HEK293 (cell line): Measurements from ENCODE around the gene PRPF40B.

ENCODE experiments used
- CTCF ChIA-PET: fragments of 350-600 bp; formaldehyde crosslinking; extraction: SDS; loops from one replicate; lab custom pipeline; 2021; ENCODE audit warnings: antibody characterized with exemption; lab: Yijun Ruan, JAX
- POLR2A ChIA-PET: fragments of 300-600 bp; formaldehyde crosslinking; extraction: SDS; loops from one replicate; lab custom pipeline; 2020; ENCODE audit warnings: antibody characterized with exemption, inconsistent platforms; lab: Yijun Ruan, JAX
- H3K27ac ChIP-seq: fragments of 200-500 bp; sonication (Bioruptor generic); 2 replicates; pipeline ENCODE4 v1.5.1; 2014; ENCODE audit warnings: low read depth, low read length, control low read depth, inconsistent platforms; ENCODE audit errors: extremely low read depth
- H3K36me3 ChIP-seq, 2 experiments: fragments of 200-500 bp in 1 of 2; sonication (Bioruptor generic) in 1 of 2; 1 replicate in 1 of 2; 2 replicates in 1 of 2; pipeline ENCODE4 v1.5.1; 2014 to 2017; ENCODE audit warnings: inconsistent platforms in 2 of 2, low read length in 2 of 2; ENCODE audit not compliant: control insufficient read depth in 2 of 2, insufficient read depth in 1 of 2
- H3K4me1 ChIP-seq: fragments of 200-500 bp; sonication (Bioruptor generic); 2 replicates; pipeline ENCODE4 v1.5.1; 2014; ENCODE audit warnings: mild to moderate bottlenecking, low read length, inconsistent platforms; ENCODE audit not compliant: control insufficient read depth, insufficient read depth
- H3K4me3 ChIP-seq: 2 replicates; pipeline ENCODE4 v1.5.1; 2011; ENCODE audit warnings: low read depth, mild to moderate bottlenecking, control low read depth, low read length, moderate library complexity
- H3K9me3 ChIP-seq: fragments of 200-500 bp; sonication (Bioruptor generic); 2 replicates; pipeline ENCODE4 v1.5.1; 2014; ENCODE audit warnings: low read depth, low read length, inconsistent platforms; ENCODE audit not compliant: control insufficient read depth, insufficient read depth
- FEZF1 ChIP-seq: fragments of 450-650 bp; formaldehyde crosslinking; IDR thresholded peaks from 2 replicates; pipeline ENCODE4 v1.5.1; 2016; ENCODE audit warnings: missing biosample characterization, missing genetic modification characterization
- GLIS1 ChIP-seq: fragments of 450-650 bp; formaldehyde crosslinking; IDR thresholded peaks from 2 replicates; pipeline ENCODE4 v1.5.1; 2016; ENCODE audit warnings: missing biosample characterization, missing genetic modification characterization
- HIC1 ChIP-seq: fragments of 450-650 bp; formaldehyde crosslinking; IDR thresholded peaks from 2 replicates; pipeline ENCODE4 v1.5.1; 2016; ENCODE audit warnings: missing biosample characterization, missing genetic modification characterization
- KLF8 ChIP-seq: fragments of 450-650 bp; formaldehyde crosslinking; IDR thresholded peaks from 2 replicates; pipeline ENCODE4 v1.5.1; 2016; ENCODE audit warnings: missing biosample characterization, missing genetic modification characterization
- PRDM1 ChIP-seq: fragments of 450-650 bp; formaldehyde crosslinking; IDR thresholded peaks from 2 replicates; pipeline ENCODE4; 2016; ENCODE audit warnings: missing biosample characterization, missing genetic modification characterization
- RBAK ChIP-seq: fragments of 450-650 bp; formaldehyde crosslinking; IDR thresholded peaks from 2 replicates; pipeline ENCODE4 v1.5.1; 2016; ENCODE audit warnings: missing biosample characterization, missing genetic modification characterization
- SCRT1 ChIP-seq: fragments of 450-650 bp; formaldehyde crosslinking; IDR thresholded peaks from 2 replicates; pipeline ENCODE4 v1.5.1; 2016; ENCODE audit warnings: missing biosample characterization, missing genetic modification characterization, borderline replicate concordance
- SP7 ChIP-seq: fragments of 450-650 bp; formaldehyde crosslinking; IDR thresholded peaks from 2 replicates; pipeline ENCODE4 v1.5.1; 2016; ENCODE audit warnings: missing biosample characterization, missing genetic modification characterization
- TRIM28 ChIP-seq: IDR thresholded peaks from 2 replicates; pipeline ENCODE4 v1.6.1; 2011; ENCODE audit warnings: low read length, control low read depth, borderline replicate concordance
- WT1 ChIP-seq: fragments of 450-650 bp; formaldehyde crosslinking; IDR thresholded peaks from 2 replicates; pipeline ENCODE4 v1.5.1; 2016; ENCODE audit warnings: missing biosample characterization, missing genetic modification characterization
- YY2 ChIP-seq: fragments of 450-650 bp; formaldehyde crosslinking; IDR thresholded peaks from 2 replicates; pipeline ENCODE4 v1.5.1; 2016; ENCODE audit warnings: missing biosample characterization, missing genetic modification characterization
- ZNF292 ChIP-seq: fragments of 450-650 bp; formaldehyde crosslinking; IDR thresholded peaks from 2 replicates; pipeline ENCODE4 v1.5.1; 2016; ENCODE audit warnings: low read depth, missing biosample characterization, missing genetic modification characterization, borderline replicate concordance
- ZNF335 ChIP-seq: fragments of 450-650 bp; formaldehyde crosslinking; conservative IDR thresholded peaks from 2 replicates; pipeline ENCODE4 v1.5.1; 2016; ENCODE audit warnings: missing biosample characterization, missing genetic modification characterization
- ZNF391 ChIP-seq: fragments of 450-650 bp; formaldehyde crosslinking; IDR thresholded peaks from 2 replicates; pipeline ENCODE4 v1.5.1; 2016; ENCODE audit warnings: low read depth, missing biosample characterization, missing genetic modification characterization, borderline replicate concordance
- ZNF398 ChIP-seq: fragments of 450-650 bp; formaldehyde crosslinking; IDR thresholded peaks from 2 replicates; pipeline ENCODE4 v1.5.1; 2017; ENCODE audit warnings: missing biosample characterization, missing genetic modification characterization
- ZNF473 ChIP-seq: fragments of 450-650 bp; formaldehyde crosslinking; IDR thresholded peaks from 2 replicates; pipeline ENCODE4 v1.5.1; 2017; ENCODE audit warnings: missing biosample characterization, missing genetic modification characterization
- ZNF488 ChIP-seq: fragments of 450-650 bp; formaldehyde crosslinking; IDR thresholded peaks from 2 replicates; pipeline ENCODE4 v1.5.1; 2016; ENCODE audit warnings: missing biosample characterization, missing genetic modification characterization
- ZNF513 ChIP-seq: fragments of 450-650 bp; IDR thresholded peaks from 2 replicates; pipeline ENCODE4 v1.5.1; 2018; ENCODE audit warnings: missing biosample characterization, missing genetic modification characterization
- ZNF530 ChIP-seq: fragments of 450-650 bp; formaldehyde crosslinking; IDR thresholded peaks from 2 replicates; pipeline ENCODE4 v1.5.1; 2016; ENCODE audit warnings: low read depth, missing biosample characterization, missing genetic modification characterization
- ZNF549 ChIP-seq: fragments of 450-650 bp; IDR thresholded peaks from 2 replicates; pipeline ENCODE4 v1.5.1; 2018; ENCODE audit warnings: missing biosample characterization, missing genetic modification characterization, mild to moderate bottlenecking, inconsistent platforms, moderate library complexity
- ZNF596 ChIP-seq: fragments of 450-650 bp; IDR thresholded peaks from 2 replicates; pipeline ENCODE4 v1.5.0; 2018; ENCODE audit warnings: missing biosample characterization, mild to moderate bottlenecking, missing genetic modification characterization, moderate library complexity
- ZNF600 ChIP-seq: fragments of 450-650 bp; formaldehyde crosslinking; IDR thresholded peaks from 2 replicates; pipeline ENCODE4 v1.5.1; 2016; ENCODE audit warnings: missing biosample characterization, missing genetic modification characterization
- ZNF610 ChIP-seq: fragments of 450-650 bp; formaldehyde crosslinking; IDR thresholded peaks from 2 replicates; pipeline ENCODE4 v1.5.1; 2016; ENCODE audit warnings: missing biosample characterization, missing genetic modification characterization, borderline replicate concordance
- ZNF626 ChIP-seq: fragments of 450-650 bp; sonication (Bioruptor Pico); formaldehyde crosslinking; IDR thresholded peaks from 2 replicates; pipeline ENCODE4 v1.5.1; 2018; ENCODE audit warnings: missing biosample characterization, missing genetic modification characterization, inconsistent platforms
- ZNF629 ChIP-seq: fragments of 450-650 bp; formaldehyde crosslinking; IDR thresholded peaks from 2 replicates; pipeline ENCODE4 v1.5.1; 2017; ENCODE audit warnings: missing biosample characterization, missing genetic modification characterization
- ZNF660 ChIP-seq: fragments of 450-650 bp; IDR thresholded peaks from 2 replicates; pipeline ENCODE4 v1.5.1; 2018; ENCODE audit warnings: missing biosample characterization, mild to moderate bottlenecking, missing genetic modification characterization
- ZNF664 ChIP-seq: fragments of 450-650 bp; formaldehyde crosslinking; IDR thresholded peaks from 2 replicates; pipeline ENCODE4 v1.5.1; 2016; ENCODE audit warnings: missing biosample characterization, missing genetic modification characterization
- TF ChIP-seq, protein P1 (sequence below): fragments of 450-650 bp; formaldehyde crosslinking; IDR thresholded peaks from 2 replicates; pipeline ENCODE4 v1.5.1; 2016; ENCODE audit warnings: missing biosample characterization, missing genetic modification characterization, low read depth
- TF ChIP-seq, protein P2 (sequence below): fragments of 450-650 bp; formaldehyde crosslinking; IDR thresholded peaks from 2 replicates; pipeline ENCODE4 v1.5.1; 2016; ENCODE audit warnings: missing biosample characterization, missing genetic modification characterization

The PRPF40B gene

DNA sequence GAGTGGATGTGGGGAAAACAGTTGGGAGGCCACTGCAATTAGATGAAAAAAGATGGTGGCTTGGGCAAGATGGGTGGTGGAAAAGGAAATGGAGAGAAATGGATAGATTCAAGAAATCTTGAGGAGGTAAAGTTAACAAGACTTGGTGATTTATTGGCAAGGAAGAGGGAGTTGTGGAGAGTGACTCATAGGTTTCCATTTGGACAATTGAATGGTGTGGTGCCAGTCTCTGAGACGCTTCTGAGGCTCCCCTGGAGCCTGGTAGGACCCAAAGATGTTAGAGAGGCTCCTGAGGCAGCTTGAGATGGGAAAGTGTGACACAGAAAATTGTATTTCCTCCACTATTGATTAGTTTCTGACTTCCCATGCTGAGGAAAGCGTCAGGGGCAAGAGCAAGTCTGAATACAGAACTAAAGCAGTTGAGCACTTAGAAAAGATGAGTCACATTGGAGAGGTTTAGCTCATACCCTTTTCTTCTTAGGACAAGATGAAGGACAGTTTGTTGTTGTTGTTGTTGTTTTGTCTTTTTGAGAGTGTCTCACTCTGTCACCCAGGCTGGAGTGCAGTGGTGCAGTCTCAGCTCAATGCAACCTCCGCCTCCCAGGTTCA lies 4.5 kb downstream of the PRPF40B start:
- Histone ChIP-seq H3K27ac (no peak overlapping the region), H3K36me3 (peaks cover 0 to 5% of the 10 kb centered on the region in 2 experiments; a peak in 1 of 3 replicates), H3K4me1 (no peaks in the 10 kb centered on the region), H3K9me3 (no peaks in the 10 kb centered on the region), H3K4me3 (no peak overlapping the region)
- ChIA-PET CTCF (interaction anchor here (0.5 to 1.3 kb wide), 4 partner anchors 8 to 341 kb away, joined by 3 read pairs; no protein-coding TSS in a partner anchor), POLR2A (no interaction called here)
- TF ChIP-seq GLIS1 (tag by site-specific recombination) (peak; percentile 95), FEZF1 (tag by site-specific recombination) (no peak), SCRT1 (no peak), RBAK (no peak), ZNF398 (tag by site-specific recombination) (no peak), ZNF549 (no peak), ZNF473 (tag by site-specific recombination) (no peak), ZNF629 (tag by site-specific recombination) (no peak), ZNF660 (tag by site-specific recombination) (0 out of 2 replicates have a peak, but pooled peaks have one; percentile 27), ZNF391 (tag by site-specific recombination) (no peak), WT1 (tag by site-specific recombination) (peak; percentile 45; the same call in 1 of the 2 replicates), ZNF610 (tag by site-specific recombination) (no peak), ZNF626 (tag by site-specific recombination) (no peak), ZNF596 (tag by site-specific recombination) (no peak), ZNF664 (tag by site-specific recombination) (no peak), ZNF292 (tag by site-specific recombination) (no peak), ZNF530 (no peak), ZNF335 (peak; percentile 31; the same call in 1 of the 2 replicates), SP7 (tag by site-specific recombination) (0 out of 2 replicates have a peak, but pooled peaks have one; percentile 26), PRDM1 (tag by site-specific recombination) (peak; percentile 80), ZNF600 (tag by site-specific recombination) (0 out of 2 replicates have a peak, but pooled peaks have one; percentile 16), ZNF488 (no peak), HIC1 (tag by site-specific recombination) (no peak; the same call in 1 of the 2 replicates), KLF8 (tag by site-specific recombination) (peak; percentile 15; the same call in 1 of the 2 replicates), YY2 (tag by site-specific recombination) (peak; percentile 27; the same call in 1 of the 2 replicates), ZNF513 (no peak), TRIM28 (no peak)
- TF ChIP-seq, protein P1, sequence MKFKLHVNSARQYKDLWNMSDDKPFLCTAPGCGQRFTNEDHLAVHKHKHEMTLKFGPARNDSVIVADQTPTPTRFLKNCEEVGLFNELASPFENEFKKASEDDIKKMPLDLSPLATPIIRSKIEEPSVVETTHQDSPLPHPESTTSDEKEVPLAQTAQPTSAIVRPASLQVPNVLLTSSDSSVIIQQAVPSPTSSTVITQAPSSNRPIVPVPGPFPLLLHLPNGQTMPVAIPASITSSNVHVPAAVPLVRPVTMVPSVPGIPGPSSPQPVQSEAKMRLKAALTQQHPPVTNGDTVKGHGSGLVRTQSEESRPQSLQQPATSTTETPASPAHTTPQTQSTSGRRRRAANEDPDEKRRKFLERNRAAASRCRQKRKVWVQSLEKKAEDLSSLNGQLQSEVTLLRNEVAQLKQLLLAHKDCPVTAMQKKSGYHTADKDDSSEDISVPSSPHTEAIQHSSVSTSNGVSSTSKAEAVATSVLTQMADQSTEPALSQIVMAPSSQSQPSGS, result no peak
- TF ChIP-seq, protein P2, sequence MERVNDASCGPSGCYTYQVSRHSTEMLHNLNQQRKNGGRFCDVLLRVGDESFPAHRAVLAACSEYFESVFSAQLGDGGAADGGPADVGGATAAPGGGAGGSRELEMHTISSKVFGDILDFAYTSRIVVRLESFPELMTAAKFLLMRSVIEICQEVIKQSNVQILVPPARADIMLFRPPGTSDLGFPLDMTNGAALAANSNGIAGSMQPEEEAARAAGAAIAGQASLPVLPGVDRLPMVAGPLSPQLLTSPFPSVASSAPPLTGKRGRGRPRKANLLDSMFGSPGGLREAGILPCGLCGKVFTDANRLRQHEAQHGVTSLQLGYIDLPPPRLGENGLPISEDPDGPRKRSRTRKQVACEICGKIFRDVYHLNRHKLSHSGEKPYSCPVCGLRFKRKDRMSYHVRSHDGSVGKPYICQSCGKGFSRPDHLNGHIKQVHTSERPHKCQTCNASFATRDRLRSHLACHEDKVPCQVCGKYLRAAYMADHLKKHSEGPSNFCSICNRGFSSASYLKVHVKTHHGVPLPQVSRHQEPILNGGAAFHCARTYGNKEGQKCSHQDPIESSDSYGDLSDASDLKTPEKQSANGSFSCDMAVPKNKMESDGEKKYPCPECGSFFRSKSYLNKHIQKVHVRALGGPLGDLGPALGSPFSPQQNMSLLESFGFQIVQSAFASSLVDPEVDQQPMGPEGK (tag by site-specific recombination), result no peak
